IMR-90 (cell line): ENCODE data around the gene PBXIP1. TPM values are rescaled to one million over a fixed set of nuclear protein-coding genes. Genes with fewer than 3 reads are reported as not detected.
"Not testable (repeated sequence)": the region's sequence is repeated elsewhere in the genome, so short reads cannot be mapped to it uniquely, and the experiment has no call there.

Source experiments
- ATAC-seq: fragments of 200-7000 bp; cut with Tn5 transposase; 2 replicates; pipeline ENCODE4 v1.9.1; 2020; ENCODE audit warnings: low read depth, mild to moderate bottlenecking, moderate library complexity
- BruUV-seq: library from RNA; stranded (reverse); fragments of 400-500 nt; replicated peaks from 2 replicates; lab custom pipeline; 2021; lab: Mats Ljungman, UMichigan
- CTCF ChIA-PET: fragments of 300-600 bp; formaldehyde crosslinking; extraction: SDS; loops from one replicate; lab custom pipeline; 2021; ENCODE audit warnings: antibody characterized with exemption; lab: Yijun Ruan, JAX
- POLR2A ChIA-PET: fragments of 300-600 bp; sonication (Branson Sonifier 250); formaldehyde crosslinking; loops from one replicate; lab custom pipeline; 2022; ENCODE audit warnings: antibody characterized with exemption; ENCODE audit not compliant: unreplicated experiment; lab: Charles Lee
- DNase-seq: peaks from one replicate; pipeline ENCODE4 v3.0.0; 2013
- H2AFZ ChIP-seq: replicated peaks from 2 replicates; pipeline ENCODE3; 2013; ENCODE audit warnings: low read length, mild to moderate bottlenecking; ENCODE audit not compliant: poor library complexity
- H2AK5ac ChIP-seq: 2 replicates; pipeline ENCODE4 v1.6.1; 2013; ENCODE audit warnings: low read depth, low read length, inconsistent platforms
- H2AK9ac ChIP-seq: replicated peaks from 2 replicates; pipeline ENCODE3; 2013; ENCODE audit warnings: mild to moderate bottlenecking, low read depth, low read length, moderate library complexity; ENCODE audit not compliant: poor library complexity
- H2BK120ac ChIP-seq: 2 replicates; pipeline ENCODE4 v1.6.1; 2013; ENCODE audit warnings: low read depth, low read length, inconsistent platforms
- H2BK15ac ChIP-seq: 3 replicates; pipeline ENCODE4 v1.6.1; 2013; ENCODE audit warnings: low read depth, low read length, inconsistent platforms
- H2BK20ac ChIP-seq: 2 replicates; pipeline ENCODE4 v1.6.1; 2013; ENCODE audit warnings: low read depth, mild to moderate bottlenecking, inconsistent platforms, low read length, moderate library complexity
- H2BK5ac ChIP-seq: 2 replicates; pipeline ENCODE4 v1.6.1; 2013; ENCODE audit warnings: mild to moderate bottlenecking, low read depth, low read length, inconsistent platforms; ENCODE audit not compliant: poor library complexity, severe bottlenecking
- H3K14ac ChIP-seq: replicated peaks from 2 replicates; pipeline ENCODE4 v1.6.1; 2013; ENCODE audit warnings: low read depth, low read length, inconsistent platforms
- H3K18ac ChIP-seq: 2 replicates; pipeline ENCODE4 v1.6.1; 2013; ENCODE audit warnings: low read depth, low read length, control low read depth
- H3K23ac ChIP-seq: 2 replicates; pipeline ENCODE4 v1.6.1; 2013; ENCODE audit warnings: low read depth, low read length, inconsistent platforms
- H3K27ac ChIP-seq: 2 replicates; pipeline ENCODE4 v1.5.1; 2013; ENCODE audit warnings: mild to moderate bottlenecking, control low read depth, low read length; ENCODE audit not compliant: insufficient read depth
- H3K27me3 ChIP-seq: 2 replicates; pipeline ENCODE4 v1.6.1; 2013; ENCODE audit warnings: low read length; ENCODE audit not compliant: control insufficient read depth, insufficient read depth
- H3K36me3 ChIP-seq: 2 replicates; pipeline ENCODE4 v1.6.1; 2013; ENCODE audit warnings: low read length, mixed read lengths; ENCODE audit not compliant: control insufficient read depth, insufficient read depth
- H3K4ac ChIP-seq: 2 replicates; pipeline ENCODE4 v1.6.1; 2013; ENCODE audit warnings: low read depth, low read length, inconsistent platforms
- H3K4me1 ChIP-seq: 2 replicates; pipeline ENCODE4 v1.6.1; 2013; ENCODE audit warnings: low read length, mixed read lengths; ENCODE audit not compliant: control insufficient read depth, insufficient read depth
- H3K4me2 ChIP-seq: 2 replicates; pipeline ENCODE4 v1.6.1; 2013; ENCODE audit warnings: low read depth, mild to moderate bottlenecking, control low read depth, low read length, moderate library complexity
- H3K4me3 ChIP-seq: 2 replicates; pipeline ENCODE4 v1.5.1; 2013; ENCODE audit warnings: low read depth, mild to moderate bottlenecking, control low read depth, low read length, moderate library complexity; ENCODE audit not compliant: insufficient read depth
- H3K56ac ChIP-seq: 2 replicates; pipeline ENCODE4 v1.6.1; 2013; ENCODE audit warnings: low read length, inconsistent platforms; ENCODE audit not compliant: insufficient read depth; ENCODE audit errors: extremely low read depth
- H3K79me1 ChIP-seq, 2 experiments: 2 replicates each; pipeline ENCODE4 v1.6.1; 2013; ENCODE audit warnings: low read length in 2 of 2, inconsistent platforms in 1 of 2, low read depth in 1 of 2
- H3K9ac ChIP-seq: 2 replicates; pipeline ENCODE4 v1.6.1; 2013; ENCODE audit warnings: low read depth, low read length, control low read depth
- H3K9me1 ChIP-seq: 2 replicates; pipeline ENCODE4 v1.6.1; 2013; ENCODE audit warnings: low read length, inconsistent platforms; ENCODE audit not compliant: insufficient read depth
- H3K9me3 ChIP-seq: 2 replicates; pipeline ENCODE4 v1.6.1; 2013; ENCODE audit warnings: low read length; ENCODE audit not compliant: control insufficient read depth, insufficient read depth
- H4K20me1 ChIP-seq: 2 replicates; pipeline ENCODE4 v1.6.1; 2013; ENCODE audit warnings: low read length, inconsistent platforms; ENCODE audit not compliant: insufficient read depth
- H4K5ac ChIP-seq: 2 replicates; pipeline ENCODE4 v1.6.1; 2013; ENCODE audit warnings: mild to moderate bottlenecking, low read depth, low read length, control low read depth
- H4K8ac ChIP-seq, 2 experiments: 2 replicates each; pipeline ENCODE4 v1.6.1; 2013; ENCODE audit warnings: low read depth in 2 of 2, low read length in 2 of 2, control low read depth in 1 of 2, inconsistent platforms in 1 of 2
- H4K91ac ChIP-seq: 2 replicates; pipeline ENCODE4 v1.6.1; 2013; ENCODE audit warnings: low read depth, low read length, inconsistent platforms; ENCODE audit not compliant: insufficient read depth
- MAZ ChIP-seq: IDR thresholded peaks from 2 replicates; pipeline ENCODE4 v1.6.1; 2012; ENCODE audit warnings: low read depth, mild to moderate bottlenecking, low read length, improper control_type of control experiment, moderate library complexity, borderline replicate concordance
- POLR2A ChIP-seq: IDR thresholded peaks from 2 replicates; pipeline ENCODE4 v1.6.1; 2012; ENCODE audit warnings: mild to moderate bottlenecking, low read depth, low read length
- RAD21 ChIP-seq: IDR thresholded peaks from 2 replicates; pipeline ENCODE4 v1.6.1; 2012; ENCODE audit warnings: low read length, improper control_type of control experiment
- SMC3 ChIP-seq: fragments of 150-350 bp; IDR thresholded peaks from 2 replicates; pipeline ENCODE4 v1.6.1; 2016; ENCODE audit warnings: low read depth, mild to moderate bottlenecking, antibody characterized with exemption, low read length, moderate library complexity
- whole genome bisulfite sequencing, 2 experiments: methylation state at CpG; one replicate each; pipeline versions ENCODE4 v1.1.5 to v1.1.7; 2013; ENCODE audit warnings: missing lambda C conversion rate in 2 of 2; ENCODE audit not compliant: insufficient read length in 1 of 2; ENCODE audit errors: extremely low coverage in 2 of 2; 5-methylcytosine and 5-hydroxymethylcytosine counted together
- dilution Hi-C: fragments of 300-500 bp; cut with HindIII; formaldehyde crosslinking; loops from one replicate; pipeline ENCODE4 v1.14.3; 2018; ENCODE audit warnings: low sequenced_read_pairs; ENCODE audit not compliant: unreplicated experiment
- in situ Hi-C: fragments of 300-500 bp; cut with MboI; formaldehyde crosslinking; loops from 3 replicates; pipeline ENCODE4 v1.14.3; 2019; ENCODE audit warnings: low sequenced_read_pairs, inconsistent platforms, mixed read lengths
- intact Hi-C: fragments of 100-400 bp; cut with micrococcal nuclease; formaldehyde crosslinking; loops from 2 replicates; pipeline ENCODE4 v1.10.0; 2022
- polyA plus RNA-seq, 3 experiments: library from polyadenylated mRNA; depleted of rRNA; stranded (reverse); fragments of >200 nt; gene quantifications; 2 replicates each; pipeline ENCODE4 v1.2.3, GENCODE V29; 2012; ENCODE audit warnings: low replicate concordance in 1 of 3
- total RNA-seq: library from RNA; depleted of rRNA; stranded (reverse); fragments of >200 nt; gene quantifications from 2 replicates; pipeline ENCODE4 v1.2.3, GENCODE V29; 2012
- TF ChIP-seq, protein P1 (sequence below): conservative IDR thresholded peaks from 2 replicates; pipeline ENCODE4 v1.5.1; 2012; ENCODE audit warnings: mild to moderate bottlenecking, low read depth, low read length, improper control_type of control experiment

PBXIP1 gene
- total and polyA plus RNA-seq, 2 of the 4 experiments (the other 2 are of a cell fraction): 28.3 to 44.2 TPM

DNA sequence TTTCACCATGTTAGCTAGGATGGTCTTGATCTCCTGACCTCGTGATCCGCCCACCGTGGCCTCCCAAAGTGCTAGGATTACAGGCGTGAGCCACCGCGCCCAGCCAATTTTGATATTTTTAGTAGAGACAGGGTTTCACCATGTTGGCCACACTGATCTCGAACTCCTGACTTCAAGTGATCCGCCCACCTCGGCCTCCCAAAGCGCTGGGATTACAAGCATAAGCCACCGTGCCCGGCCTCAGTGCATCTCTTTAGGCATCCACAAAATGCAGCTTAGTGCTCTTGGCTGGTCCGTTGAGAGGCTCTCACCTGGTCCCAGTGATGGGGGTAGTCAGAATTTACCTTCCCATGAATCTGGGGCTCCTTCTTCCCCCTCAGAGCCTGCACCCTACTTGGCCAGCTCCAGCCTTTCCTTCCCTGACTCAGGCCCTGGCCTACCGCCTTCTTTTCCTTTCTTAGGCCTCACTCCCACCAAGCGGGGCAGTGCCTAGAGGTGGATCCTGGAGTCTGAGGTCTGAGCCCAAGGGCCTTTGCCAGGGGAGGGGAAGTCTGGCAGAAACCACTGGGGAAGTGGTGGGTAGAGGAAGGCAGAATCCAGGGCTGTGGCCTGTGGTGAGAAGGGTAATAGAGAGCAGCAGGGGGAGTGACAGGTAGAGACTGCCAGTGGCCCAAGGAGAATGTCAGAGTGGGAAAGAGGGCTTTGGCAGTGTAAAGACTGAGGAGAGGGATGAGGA, 41.2 kb upstream of the PBXIP1 start (continued):
- TF ChIP-seq POLR2A: no peak

DNA sequence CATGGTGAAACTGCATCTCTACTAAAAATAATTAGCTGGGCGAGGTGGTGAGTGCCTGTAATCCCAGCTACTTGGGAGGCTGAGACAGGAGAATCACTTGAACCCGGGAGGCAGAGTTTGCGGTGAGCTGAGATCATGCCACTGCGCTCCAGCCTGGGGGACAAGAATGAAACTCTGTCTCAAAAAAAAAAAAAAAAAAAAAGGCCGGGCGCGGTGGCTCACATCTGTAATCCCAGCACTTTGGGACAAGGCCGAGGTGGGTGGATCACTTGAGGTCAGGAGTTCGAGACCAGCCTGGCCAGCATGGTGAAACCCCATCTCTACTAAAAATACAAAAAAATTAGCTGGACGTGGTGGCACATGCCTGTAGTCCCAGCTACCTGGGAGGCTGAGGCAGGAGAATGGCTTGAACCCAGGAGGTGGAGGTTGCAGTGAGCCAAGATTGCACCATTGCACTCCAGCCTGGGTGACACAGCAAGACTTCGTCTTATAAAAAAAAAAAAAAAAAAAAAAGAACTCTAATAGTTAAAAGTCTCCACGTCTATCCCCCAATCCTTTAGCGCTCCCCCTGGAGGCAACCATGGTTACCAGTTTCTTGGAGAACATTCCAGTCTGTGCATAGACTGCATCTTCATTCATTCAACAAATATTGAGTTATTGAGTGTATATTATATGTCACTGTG, 39.5 kb upstream of the PBXIP1 start:
- H4K91ac ChIP-seq, H4K20me1 ChIP-seq, H3K9me3 ChIP-seq, H2BK120ac ChIP-seq, H3K14ac ChIP-seq, H2AK5ac ChIP-seq, H4K5ac ChIP-seq, H2BK15ac ChIP-seq, H3K56ac ChIP-seq, H4K8ac ChIP-seq, H3K23ac ChIP-seq, dilution Hi-C loops, H2AFZ ChIP-seq, H3K27ac ChIP-seq, BruUV-seq, H2BK5ac ChIP-seq, H3K4me2 ChIP-seq, H3K36me3 ChIP-seq, H3K27me3 ChIP-seq, H3K9ac ChIP-seq, H2BK20ac ChIP-seq, H3K4me3 ChIP-seq, H3K18ac ChIP-seq, H2AK9ac ChIP-seq, H3K4ac ChIP-seq, H3K9me1 ChIP-seq, in situ Hi-C loops: not testable (repeated sequence)
- DNase-seq (peak; percentile 84), ATAC-seq (peak; percentile 48)
- Histone ChIP-seq H3K79me1 (peaks cover 0 to 14% of the 10 kb centered on the region in 2 experiments; a peak in 1 of 4 replicates), H3K4me1 (peaks cover 13% of the 10 kb centered on the region)
- intact Hi-C loops: loop anchor here (1.0 kb wide), 1 partner anchor 21 kb away; the partner anchor contains the start of gene CKS1B
- ChIA-PET POLR2A (interaction anchor here (1.6 kb wide), 1 partner anchor 23 kb away, joined by 4 read pairs; no protein-coding TSS in a partner anchor), CTCF (interaction anchor here (0.6 to 1.6 kb wide), 3 partner anchors 22 to 337 kb away, joined by 4 to 5 read pairs (median 4); no protein-coding TSS in a partner anchor)
- TF ChIP-seq MAZ (0 out of 2 replicates have a peak, but pooled peaks have one; percentile 21), SMC3 (peak; percentile 47), RAD21 (peak; percentile 50)
- TF ChIP-seq, protein P1, sequence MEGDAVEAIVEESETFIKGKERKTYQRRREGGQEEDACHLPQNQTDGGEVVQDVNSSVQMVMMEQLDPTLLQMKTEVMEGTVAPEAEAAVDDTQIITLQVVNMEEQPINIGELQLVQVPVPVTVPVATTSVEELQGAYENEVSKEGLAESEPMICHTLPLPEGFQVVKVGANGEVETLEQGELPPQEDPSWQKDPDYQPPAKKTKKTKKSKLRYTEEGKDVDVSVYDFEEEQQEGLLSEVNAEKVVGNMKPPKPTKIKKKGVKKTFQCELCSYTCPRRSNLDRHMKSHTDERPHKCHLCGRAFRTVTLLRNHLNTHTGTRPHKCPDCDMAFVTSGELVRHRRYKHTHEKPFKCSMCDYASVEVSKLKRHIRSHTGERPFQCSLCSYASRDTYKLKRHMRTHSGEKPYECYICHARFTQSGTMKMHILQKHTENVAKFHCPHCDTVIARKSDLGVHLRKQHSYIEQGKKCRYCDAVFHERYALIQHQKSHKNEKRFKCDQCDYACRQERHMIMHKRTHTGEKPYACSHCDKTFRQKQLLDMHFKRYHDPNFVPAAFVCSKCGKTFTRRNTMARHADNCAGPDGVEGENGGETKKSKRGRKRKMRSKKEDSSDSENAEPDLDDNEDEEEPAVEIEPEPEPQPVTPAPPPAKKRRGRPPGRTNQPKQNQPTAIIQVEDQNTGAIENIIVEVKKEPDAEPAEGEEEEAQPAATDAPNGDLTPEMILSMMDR: peak; percentile 64
- no CpG with 5 or more reads among the region's 13 CpGs for WGBS, 2 experiments
